Lower lobe of right lung (tissue), 2 donors: ENCODE data around the gene FAM107B. TPM values are rescaled to one million over a fixed set of nuclear protein-coding genes. Genes with fewer than 3 reads are reported as not detected.
A peak's percentile ranks its signal among the peaks of the same experiment; 100 is the strongest.

Experiments used
- ATAC-seq, 2 donors: fragments of 200-7000 bp; cut with Tn5 transposase; one replicate each; pipeline ENCODE4 v1.9.1; 2020 to 2022; ENCODE audit warnings: mild to moderate bottlenecking in 2 of 2, moderate library complexity in 2 of 2
- DNase-seq: peaks from one replicate; pipeline ENCODE4 v3.0.0-alpha.2; 2020
- H3K27ac ChIP-seq: fragments of 200-600 bp; one replicate; pipeline ENCODE4 v1.8.0; 2022
- H3K27me3 ChIP-seq: fragments of 200-600 bp; one replicate; pipeline ENCODE4 v1.8.0; 2022; ENCODE audit warnings: low read depth
- H3K36me3 ChIP-seq: fragments of 200-600 bp; one replicate; pipeline ENCODE4 v1.8.0; 2022; ENCODE audit warnings: mild to moderate bottlenecking
- H3K4me1 ChIP-seq: fragments of 200-600 bp; one replicate; pipeline ENCODE4 v1.8.0; 2022
- H3K4me3 ChIP-seq: fragments of 200-600 bp; one replicate; pipeline ENCODE4 v1.8.0; 2022; ENCODE audit warnings: mild to moderate bottlenecking
- H3K9me3 ChIP-seq: fragments of 200-600 bp; one replicate; pipeline ENCODE4 v1.8.0; 2022
- CTCF ChIP-seq: fragments of 200-600 bp; IDR thresholded peaks from one replicate; pipeline ENCODE4 v1.8.0; 2022; ENCODE audit warnings: antibody characterized with exemption, mild to moderate bottlenecking
- intact Hi-C: fragments of 100-400 bp; cut with DNase I; formaldehyde crosslinking; loops from one replicate; pipeline ENCODE4 v1.11.0; 2022
- total RNA-seq: library from RNA; stranded (reverse); fragmentation: NEBNext Ultra II Directional; extraction: Animal tissue kit (Norgen Biotek cat#: 25700); gene quantifications from one replicate; pipeline ENCODE4 v1.2.1, GENCODE V29; 2021
- donor health status: DM: no; HTN: yes; CAD: no; lungs with severe emphysema.

FAM107B gene
- total RNA-seq, 1 donor from 2014 or later: 75.4 TPM

GRCh38 chr10:14536241-14537213 lies 238.2 kb downstream of the FAM107B start:
- H3K4me3 ChIP-seq: no peak overlapping the region
- H3K4me1 ChIP-seq: peaks cover 34% of the 10 kb centered on the region
- H3K27me3 ChIP-seq: no peaks in the 10 kb centered on the region
- H3K27ac ChIP-seq: no peak overlapping the region
- ATAC-seq (peak; percentile 78 to 81), DNase-seq (peak; percentile 80)
- no peaks in the 10 kb centered on the region for H3K9me3 ChIP-seq
- intact Hi-C loops: no loop called here
- H3K36me3 ChIP-seq: peaks cover 10% of the 10 kb centered on the region
- TF ChIP-seq CTCF: peak; percentile 65

- no peaks in the 10 kb centered on the region for H3K27me3 ChIP-seq
- TF ChIP-seq CTCF: no peak
- H3K4me1 ChIP-seq: peaks cover 26% of the 10 kb centered on the region
- no peaks in the 10 kb centered on the region for H3K9me3 ChIP-seq
- H3K27ac ChIP-seq: no peak overlapping the region
- no peak overlapping the region for H3K4me3 ChIP-seq
- DNase-seq (no peak), ATAC-seq (no peak)
- peaks cover 5% of the 10 kb centered on the region for H3K36me3 ChIP-seq
- intact Hi-C loops: no loop called here
Measured at GRCh38 chr10:14535457-14536130, 239.1 kb downstream of the FAM107B start.

GRCh38 chr10:14534152-14534551 lies 240.5 kb downstream of the FAM107B start:
- Histone ChIP-seq H3K4me1 (peaks cover 19% of the 10 kb centered on the region), H3K36me3 (peaks cover 14% of the 10 kb centered on the region), H3K4me3 (no peak overlapping the region), H3K27me3 (no peaks in the 10 kb centered on the region), H3K27ac (no peak overlapping the region), H3K9me3 (no peaks in the 10 kb centered on the region)
- DNase-seq (no peak), ATAC-seq (no peak)
- intact Hi-C loops: no loop called here
- TF ChIP-seq CTCF: no peak

- no peak for DNase-seq
- Histone ChIP-seq H3K27me3 (no peaks in the 10 kb centered on the region), H3K4me3 (no peak overlapping the region), H3K4me1 (peaks cover 15% of the 10 kb centered on the region), H3K36me3 (peaks cover 23% of the 10 kb centered on the region), H3K27ac (no peak overlapping the region), H3K9me3 (no peaks in the 10 kb centered on the region)
- ATAC-seq: no peak
- intact Hi-C loops: no loop called here
- TF ChIP-seq CTCF: no peak
Measured at GRCh38 chr10:14533295-14533694, 241.4 kb downstream of the FAM107B start.

- DNase-seq (no peak), ATAC-seq (no peak)
- H3K36me3 ChIP-seq: peaks cover 27% of the 10 kb centered on the region
- no peak for TF ChIP-seq CTCF
- no peaks in the 10 kb centered on the region for H3K27me3 ChIP-seq
- peaks cover 15% of the 10 kb centered on the region for H3K4me1 ChIP-seq
- no peak overlapping the region for H3K27ac ChIP-seq
- intact Hi-C loops: no loop called here
- H3K9me3 ChIP-seq: no peaks in the 10 kb centered on the region
- H3K4me3 ChIP-seq: no peak overlapping the region
Measured at GRCh38 chr10:14532473-14533251, 242.0 kb downstream of the FAM107B start.
